GM18511 (cell line): ENCODE results near the gene MYCBPAP.

Experiments used
- ATAC-seq: cut with Tn5 transposase; IDR thresholded peaks from one replicate; pipeline ENCODE4 v1.9.1; 2021; ENCODE audit warnings: mild to moderate bottlenecking, moderate library complexity; ENCODE audit not compliant: unreplicated experiment

The MYCBPAP gene

DNA sequence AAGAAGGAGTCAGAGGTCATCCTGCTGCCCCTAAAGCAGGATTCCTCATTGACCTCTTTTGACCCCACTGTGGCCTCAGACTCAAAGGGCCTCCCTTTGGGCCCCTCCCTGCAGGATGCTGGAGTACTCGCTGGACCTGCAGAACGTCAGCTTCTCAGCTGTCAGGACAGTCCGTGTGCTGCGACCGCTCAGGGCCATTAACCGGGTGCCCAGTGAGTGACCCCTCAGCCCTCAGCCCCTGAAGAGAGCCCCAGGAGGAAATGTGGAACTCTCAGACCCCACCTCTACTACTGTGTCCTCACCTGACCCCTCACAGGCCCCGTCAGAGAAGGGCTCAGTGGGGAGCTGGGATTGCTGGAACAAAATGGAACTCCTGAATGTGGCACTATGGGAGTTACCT is 61.4 kb downstream of the MYCBPAP start:
- ATAC-seq, result no peak

DNA sequence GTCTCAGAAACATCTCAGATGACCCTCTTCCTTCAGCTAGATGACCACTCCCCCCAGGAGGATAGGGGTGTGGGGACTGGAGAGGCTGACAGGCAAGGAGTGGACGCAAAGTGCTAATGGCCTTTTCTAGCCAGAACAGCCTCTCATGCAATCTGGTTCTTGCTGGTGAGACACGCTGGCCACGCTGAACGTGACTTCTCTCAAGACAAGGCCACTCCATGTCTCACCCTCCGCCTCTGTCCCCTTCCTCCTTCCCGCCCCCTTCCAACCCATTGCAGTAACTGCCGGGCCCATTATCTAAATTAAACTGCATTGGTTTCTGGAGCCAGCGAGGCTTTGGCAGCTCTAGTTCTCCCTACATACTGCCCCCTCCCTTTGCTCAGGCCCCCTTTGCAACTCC is 61.8 kb downstream of the MYCBPAP start:
- no peak for ATAC-seq

DNA sequence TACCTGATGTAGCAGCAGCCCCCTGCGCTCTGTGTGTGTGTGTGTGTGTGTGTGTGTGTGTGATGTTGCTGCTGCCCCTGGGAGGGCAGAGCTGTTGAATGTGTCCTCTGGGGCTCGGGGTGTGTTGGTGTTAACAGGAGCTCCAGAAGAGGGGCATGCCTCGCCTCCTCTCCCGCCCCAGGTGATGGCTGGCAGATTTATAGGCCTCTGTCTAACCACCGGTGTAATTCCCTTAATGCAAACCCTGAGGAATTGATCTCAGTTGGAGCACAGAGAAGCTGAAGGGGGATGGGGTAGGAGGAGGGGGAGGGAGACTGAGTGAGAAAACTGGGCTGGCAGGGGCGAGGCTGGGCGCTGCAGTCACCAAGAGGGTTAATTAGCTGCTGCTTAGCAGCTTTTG is 62.3 kb downstream of the MYCBPAP start:
- no peak for ATAC-seq

DNA sequence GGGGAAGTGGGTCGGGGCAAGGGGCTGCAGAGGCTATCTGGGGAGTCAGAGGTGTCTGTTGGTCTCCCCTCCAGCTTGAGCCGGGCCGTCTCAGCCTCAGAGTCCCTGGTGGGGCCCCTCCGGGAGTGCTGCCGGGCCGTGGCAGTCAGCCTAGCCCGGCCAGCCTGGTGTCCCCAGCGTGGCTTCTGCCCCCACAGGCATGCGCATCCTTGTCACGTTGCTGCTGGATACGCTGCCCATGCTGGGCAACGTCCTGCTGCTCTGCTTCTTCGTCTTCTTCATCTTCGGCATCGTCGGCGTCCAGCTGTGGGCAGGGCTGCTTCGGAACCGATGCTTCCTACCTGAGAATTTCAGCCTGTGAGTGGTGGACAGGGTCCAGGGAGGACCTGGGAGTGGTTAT is 63.4 kb downstream of the MYCBPAP start:
- no peak for ATAC-seq

GRCh38 chr17:50572541-50572940 is 64.3 kb downstream of the MYCBPAP start:
- no peak for ATAC-seq

DNA sequence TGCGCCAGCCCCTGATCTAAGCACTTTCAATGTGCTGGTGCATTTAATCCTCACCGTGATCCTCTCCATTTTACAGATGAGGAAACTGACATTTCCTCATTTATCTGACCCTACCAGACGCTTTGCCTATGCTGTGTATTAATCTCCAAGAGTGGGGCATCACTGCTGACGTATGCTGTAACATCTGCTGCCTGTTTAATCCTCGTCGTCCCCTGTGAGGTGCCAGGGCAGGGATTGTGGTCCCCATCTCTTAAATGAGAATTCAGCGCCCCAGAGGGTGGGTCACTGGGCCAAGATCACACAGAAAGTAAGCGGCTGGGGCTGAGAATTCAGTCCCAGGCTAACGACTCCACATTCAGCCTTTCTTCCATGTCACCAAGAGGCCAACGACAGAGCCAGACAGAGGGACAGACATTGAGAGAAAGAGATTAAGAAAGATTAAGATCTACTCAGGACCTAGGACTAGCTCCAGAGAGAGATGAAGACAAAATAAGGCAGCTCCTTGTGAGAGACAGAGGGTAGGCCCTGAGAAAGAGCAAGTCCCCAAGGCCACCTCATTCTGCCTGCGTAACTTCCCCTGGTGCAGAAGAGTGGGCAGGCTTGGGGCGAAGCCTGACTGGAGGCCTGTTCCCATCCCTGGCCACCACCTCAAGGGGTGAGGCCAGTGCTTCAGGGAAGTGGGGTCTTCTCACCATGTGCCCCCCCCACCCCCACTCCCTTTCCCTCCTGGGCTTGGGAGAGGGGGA is 65.8 kb downstream of the MYCBPAP start:
- ATAC-seq, result no peak

DNA sequence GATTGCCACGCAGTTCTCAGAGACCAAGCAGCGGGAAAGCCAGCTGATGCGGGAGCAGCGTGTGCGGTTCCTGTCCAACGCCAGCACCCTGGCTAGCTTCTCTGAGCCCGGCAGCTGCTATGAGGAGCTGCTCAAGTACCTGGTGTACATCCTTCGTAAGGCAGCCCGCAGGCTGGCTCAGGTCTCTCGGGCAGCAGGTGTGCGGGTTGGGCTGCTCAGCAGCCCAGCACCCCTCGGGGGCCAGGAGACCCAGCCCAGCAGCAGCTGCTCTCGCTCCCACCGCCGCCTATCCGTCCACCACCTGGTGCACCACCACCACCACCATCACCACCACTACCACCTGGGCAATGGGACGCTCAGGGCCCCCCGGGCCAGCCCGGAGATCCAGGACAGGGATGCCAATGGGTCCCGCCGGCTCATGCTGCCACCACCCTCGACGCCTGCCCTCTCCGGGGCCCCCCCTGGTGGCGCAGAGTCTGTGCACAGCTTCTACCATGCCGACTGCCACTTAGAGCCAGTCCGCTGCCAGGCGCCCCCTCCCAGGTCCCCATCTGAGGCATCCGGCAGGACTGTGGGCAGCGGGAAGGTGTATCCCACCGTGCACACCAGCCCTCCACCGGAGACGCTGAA is 67.5 kb downstream of the MYCBPAP start:
- no peak for ATAC-seq

DNA sequence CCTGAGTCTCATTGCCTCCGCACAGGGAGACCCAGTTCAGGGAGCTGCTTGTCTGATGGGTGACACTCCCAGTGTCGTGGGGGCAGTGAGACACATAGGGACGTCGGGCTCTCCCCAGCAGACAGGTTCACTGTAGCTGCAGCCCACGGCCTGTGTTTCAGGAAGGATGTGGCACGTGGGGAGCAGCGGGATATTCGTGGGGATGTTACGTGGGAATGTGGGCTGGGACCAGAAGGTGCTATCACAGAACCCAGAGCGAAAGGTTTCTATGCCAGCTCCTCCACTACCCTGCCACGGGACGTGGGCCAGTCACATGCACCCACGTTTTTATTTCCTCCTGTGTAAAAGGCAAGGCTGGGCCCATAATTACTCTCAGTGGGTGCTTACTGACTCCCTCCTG is 68.6 kb downstream of the MYCBPAP start:
- no peak for ATAC-seq

DNA sequence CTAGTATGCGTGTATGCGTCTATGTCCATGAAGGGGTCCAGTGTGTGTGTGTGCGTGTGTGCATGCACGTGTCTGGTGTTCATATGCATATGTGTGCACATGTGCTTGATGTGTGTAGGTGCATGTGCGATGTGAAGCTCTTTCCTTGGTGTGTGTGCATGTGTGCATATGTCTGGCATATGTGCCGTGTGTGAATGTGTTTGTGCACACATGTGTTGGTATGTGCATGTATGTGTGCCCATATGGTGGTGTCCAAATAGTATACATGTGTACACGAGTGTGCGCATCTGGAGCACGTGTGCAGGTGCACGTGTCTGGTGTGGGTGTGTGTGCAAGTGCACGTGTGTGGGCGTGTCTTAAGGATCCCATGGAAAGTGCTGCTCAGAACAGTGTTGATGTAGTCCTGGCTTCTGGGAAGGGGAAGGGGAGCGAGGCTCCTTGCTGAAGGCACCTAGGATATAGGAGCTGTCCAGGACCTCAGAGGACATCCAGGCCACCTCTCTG is 69.3 kb downstream of the MYCBPAP start:
- ATAC-seq, result no peak

DNA sequence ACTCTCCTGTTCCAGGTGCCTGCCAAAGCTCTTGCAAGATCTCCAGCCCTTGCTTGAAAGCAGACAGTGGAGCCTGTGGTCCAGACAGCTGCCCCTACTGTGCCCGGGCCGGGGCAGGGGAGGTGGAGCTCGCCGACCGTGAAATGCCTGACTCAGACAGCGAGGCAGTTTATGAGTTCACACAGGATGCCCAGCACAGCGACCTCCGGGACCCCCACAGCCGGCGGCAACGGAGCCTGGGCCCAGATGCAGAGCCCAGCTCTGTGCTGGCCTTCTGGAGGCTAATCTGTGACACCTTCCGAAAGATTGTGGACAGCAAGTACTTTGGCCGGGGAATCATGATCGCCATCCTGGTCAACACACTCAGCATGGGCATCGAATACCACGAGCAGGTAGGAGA is 69.9 kb downstream of the MYCBPAP start:
- ATAC-seq, result no peak

- ATAC-seq, result no peak
Measured at GRCh38 chr17:50579399-50579798, 71.2 kb downstream of the MYCBPAP start.

GRCh38 chr17:50580646-50581045 is 72.4 kb downstream of the MYCBPAP start:
- ATAC-seq, result no peak
